Measurements from ENCODE around the gene METRN. TPM values are rescaled to one million over a fixed set of nuclear protein-coding genes. Genes with fewer than 3 reads are reported as not detected.

METRN gene
- total and polyA plus RNA-seq, 2 of the 4 experiments (the other 2 are of a cell fraction), result 6.1 to 48.2 TPM

GRCh38 chr16:740764-741505 lies 26.0 kb downstream of the METRN start, which contains the start of gene CIAO3:
TSS of gene CIAO3 (minus strand) at chr16:740997. CDS start at chr16:740985, 12 bp downstream.
- POLR2A ChIA-PET (ENCODE audit: unreplicated experiment), result no interaction called here
- no peaks in the 10 kb centered on the region for H3K27me3 ChIP-seq (ENCODE audit: control insufficient read depth, insufficient read depth, low read length)
- peak; percentile 17; the same call in 1 of the 2 replicates for TF ChIP-seq MAZ (IDR thresholded peaks at IDR 0.05; ENCODE audit: borderline replicate concordance, low read depth, low read length)
- TF ChIP-seq CTCF (conservative IDR thresholded peaks at IDR 0.05; ENCODE audit: low read depth, low read length), result peak; percentile 98
- TF ChIP-seq MXI1 (IDR thresholded peaks at IDR 0.05; ENCODE audit: borderline replicate concordance, low read depth, low read length), result peak; percentile 57; the same call in 1 of the 2 replicates
- TF ChIP-seq NFE2L2 (IDR thresholded peaks at IDR 0.05; ENCODE audit: low read depth, low read length), result no peak
- TF ChIP-seq CEBPB (IDR thresholded peaks at IDR 0.05; ENCODE audit: low read depth, low read length), result no peak
- TF ChIP-seq CHD1 (IDR thresholded peaks at IDR 0.05; ENCODE audit: low read depth, low read length), result no peak
- no peak for TF ChIP-seq ELK1 (IDR thresholded peaks at IDR 0.05; ENCODE audit: borderline replicate concordance, low read depth, low read length)
- TF ChIP-seq USF2 (IDR thresholded peaks at IDR 0.05; ENCODE audit: low read depth, low read length), result no peak
- TF ChIP-seq MAFK (IDR thresholded peaks at IDR 0.05; ENCODE audit: low read depth, low read length), result no peak
- no peak for TF ChIP-seq BHLHE40 (IDR thresholded peaks at IDR 0.05; ENCODE audit: low read depth, low read length)
- peak; percentile 36; the same call in 1 of the 2 replicates for TF ChIP-seq POLR2A (IDR thresholded peaks at IDR 0.05; ENCODE audit: low read depth, low read length)
- TF ChIP-seq SMC3 (IDR thresholded peaks at IDR 0.05; ENCODE audit: low read depth, low read length), result peak; percentile 59
- peak; percentile 38 for TF ChIP-seq RAD21 (IDR thresholded peaks at IDR 0.05; ENCODE audit: low read length)
- TF ChIP-seq RFX5 (IDR thresholded peaks at IDR 0.05; ENCODE audit: low read depth, low read length), result no peak

More at GRCh38 chr16:740764-741505, 26.0 kb downstream of the METRN start, which contains the start of gene CIAO3:
- Histone ChIP-seq H2BK5ac (ENCODE audit: low read depth, low read length, poor library complexity, severe bottlenecking) (no peak within 1 kb of the TSS), H2AK5ac (ENCODE audit: low read depth, low read length) (peak within 1 kb of the TSS; percentile 67), H2AK9ac (replicated peaks; ENCODE audit: low read depth, low read length, poor library complexity) (peak within 1 kb of the TSS; percentile 95), H3K9me1 (ENCODE audit: insufficient read depth, low read length) (peaks cover 4% of the 10 kb centered on the region; the same call in 1 of the 2 replicates), H3K36me3 (ENCODE audit: control insufficient read depth, insufficient read depth, low read length) (peaks cover 15% of the 10 kb centered on the region), H3K23ac (ENCODE audit: low read depth, low read length) (peak within 1 kb of the TSS; percentile 89), H3K56ac (ENCODE audit: extremely low read depth, insufficient read depth, low read length) (no peak within 1 kb of the TSS), H2AFZ (replicated peaks; ENCODE audit: low read length, poor library complexity) (peak within 1 kb of the TSS; percentile 94), H2BK120ac (ENCODE audit: low read depth, low read length) (no peak within 1 kb of the TSS), H4K91ac (ENCODE audit: insufficient read depth, low read depth, low read length) (no peak within 1 kb of the TSS), H2BK20ac (ENCODE audit: low read depth, low read length) (no peak within 1 kb of the TSS), H4K5ac (ENCODE audit: low read depth, low read length) (peak within 1 kb of the TSS; percentile 40), H2BK15ac (ENCODE audit: low read depth, low read length) (no peak within 1 kb of the TSS), H3K9ac (ENCODE audit: low read depth, low read length) (peak within 1 kb of the TSS; percentile 75), H3K79me1 (ENCODE audit: low read depth in 1 of 2, low read length in 2 of 2) (peaks cover 7 to 19% of the 10 kb centered on the region in 2 experiments), H3K9me3 (ENCODE audit: control insufficient read depth, insufficient read depth, low read length) (no peaks in the 10 kb centered on the region), H3K27ac (ENCODE audit: insufficient read depth, low read length) (peak within 1 kb of the TSS; percentile 35; the same call in 1 of the 2 replicates), H3K4me1 (ENCODE audit: control insufficient read depth, insufficient read depth, low read length) (peaks cover 5% of the 10 kb centered on the region; the same call in 1 of the 2 replicates), H3K18ac (ENCODE audit: low read depth, low read length) (no peak within 1 kb of the TSS), H3K4me3 (ENCODE audit: insufficient read depth, low read depth, low read length) (peak within 1 kb of the TSS; percentile 76), H3K4me2 (ENCODE audit: low read depth, low read length) (peak within 1 kb of the TSS; percentile 86), H3K4ac (ENCODE audit: low read depth, low read length) (peak within 1 kb of the TSS; percentile 45), H4K20me1 (ENCODE audit: insufficient read depth, low read length) (0 out of 2 replicates have a peak, but pooled peaks cover 5% of the 10 kb centered on the region), H3K14ac (replicated peaks; ENCODE audit: low read depth, low read length) (peak within 1 kb of the TSS; percentile 7; the same call in 1 of the 2 replicates), H4K8ac (ENCODE audit: low read depth in 2 of 2, low read length in 2 of 2) (peak within 1 kb of the TSS; percentile 36 to 70; a peak in 2 of 4 replicates)
- intact Hi-C loops (cut with micrococcal nuclease), result loop anchor here (5.0 kb wide), 1 partner anchor 46 kb away; the partner anchor contains the start of genes CHTF18 and RPUSD1
- no TSS peak for BruUV-seq (replicated peaks)
- WGBS, 2 experiments (ENCODE audit: extremely low coverage in 2 of 2, insufficient read length in 1 of 2), result 1% methylated on average over 19 of the region's 79 CpGs; no CpG with 5 or more reads in 1 of the 2 experiments
- DNase-seq, result peak; percentile 89
- in situ Hi-C loops (cut with MboI; ENCODE audit: low sequenced_read_pairs), result no loop called here
- dilution Hi-C loops (cut with HindIII; ENCODE audit: low sequenced_read_pairs, unreplicated experiment), result no loop called here
- CTCF ChIA-PET, result no interaction called here
- ATAC-seq (ENCODE audit: low read depth), result peak; percentile 96
